ENCODE data around the gene PLA2G4A. TPM values are rescaled to one million over a fixed set of nuclear protein-coding genes. Genes with fewer than 3 reads are reported as not detected.

PLA2G4A gene
- polyA plus RNA-seq, 1 donor (not counting 4 experiments of a cell fraction or from before 2014, with no cell fraction given): 29.2 TPM

DNA sequence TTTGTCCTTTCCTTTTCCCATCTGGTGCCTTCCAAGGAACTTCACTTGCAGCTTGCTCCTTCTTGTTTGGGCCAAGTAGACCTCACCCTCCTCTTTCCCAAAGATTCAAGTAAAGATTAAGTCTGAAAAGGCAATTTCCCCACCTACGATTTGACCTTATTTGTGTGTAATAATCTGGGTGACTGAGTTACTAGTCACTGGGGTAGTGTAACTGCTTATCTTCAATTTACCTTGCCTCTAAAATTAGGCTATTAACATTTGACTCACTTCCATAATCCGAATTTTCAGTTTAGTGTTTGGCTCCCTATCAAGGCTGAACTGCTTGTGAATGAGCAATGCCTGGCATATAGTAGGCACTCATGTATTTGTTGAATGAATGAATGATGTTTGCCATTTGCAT lies 59.6 kb downstream of the PLA2G4A start:
- Histone ChIP-seq H3K27me3 (ENCODE audit: control insufficient read depth, extremely low read depth, insufficient read depth, low read length) (no peaks in the 10 kb centered on the region), H3K4me2 (ENCODE audit: control insufficient read depth, extremely low read depth, insufficient read depth, low read depth, low read length) (peak overlapping the region; percentile 46), H3K9me3 (ENCODE audit: control insufficient read depth, low read depth, low read length) (no peaks in the 10 kb centered on the region), H3K9me1 (ENCODE audit: control insufficient read depth, extremely low read depth, insufficient read depth, low read length) (no peaks in the 10 kb centered on the region), H3K4me1 (ENCODE audit: control insufficient read depth, extremely low read depth, insufficient read depth, low read length) (peaks cover 22% of the 10 kb centered on the region), H3K79me2 (ENCODE audit: control insufficient read depth, insufficient read depth, low read length) (no peaks in the 10 kb centered on the region), H3K36me3 (ENCODE audit: control insufficient read depth in 2 of 2, extremely low read depth in 1 of 2, insufficient read depth in 2 of 2, low read length in 2 of 2) (no peaks in the 10 kb centered on the region), H4K20me1 (ENCODE audit: control insufficient read depth, extremely low read depth, insufficient read depth, low read length) (no peaks in the 10 kb centered on the region), H2AFZ (ENCODE audit: control insufficient read depth, low read length) (peak overlapping the region; percentile 38), H3K4me3 (ENCODE audit: control insufficient read depth in 2 of 3, extremely low read depth in 1 of 3, insufficient read depth in 2 of 3, low read depth in 1 of 3, low read length in 3 of 3) (no peak overlapping the region), H3K27ac (ENCODE audit: control insufficient read depth, insufficient read depth, low read length) (peak overlapping the region; percentile 55), H3K9ac (ENCODE audit: control insufficient read depth, extremely low read depth, insufficient read depth, low read length) (no peak overlapping the region)
- FAIRE-seq (peak; percentile 78), DNase-seq (ENCODE audit: low read depth, low spot score) (no peak)
- dilution Hi-C loops (cut with MboI; ENCODE audit: extremely low pct_ligation_motif_present, low sequenced_read_pairs): no loop called here
- TF ChIP-seq, protein P1, sequence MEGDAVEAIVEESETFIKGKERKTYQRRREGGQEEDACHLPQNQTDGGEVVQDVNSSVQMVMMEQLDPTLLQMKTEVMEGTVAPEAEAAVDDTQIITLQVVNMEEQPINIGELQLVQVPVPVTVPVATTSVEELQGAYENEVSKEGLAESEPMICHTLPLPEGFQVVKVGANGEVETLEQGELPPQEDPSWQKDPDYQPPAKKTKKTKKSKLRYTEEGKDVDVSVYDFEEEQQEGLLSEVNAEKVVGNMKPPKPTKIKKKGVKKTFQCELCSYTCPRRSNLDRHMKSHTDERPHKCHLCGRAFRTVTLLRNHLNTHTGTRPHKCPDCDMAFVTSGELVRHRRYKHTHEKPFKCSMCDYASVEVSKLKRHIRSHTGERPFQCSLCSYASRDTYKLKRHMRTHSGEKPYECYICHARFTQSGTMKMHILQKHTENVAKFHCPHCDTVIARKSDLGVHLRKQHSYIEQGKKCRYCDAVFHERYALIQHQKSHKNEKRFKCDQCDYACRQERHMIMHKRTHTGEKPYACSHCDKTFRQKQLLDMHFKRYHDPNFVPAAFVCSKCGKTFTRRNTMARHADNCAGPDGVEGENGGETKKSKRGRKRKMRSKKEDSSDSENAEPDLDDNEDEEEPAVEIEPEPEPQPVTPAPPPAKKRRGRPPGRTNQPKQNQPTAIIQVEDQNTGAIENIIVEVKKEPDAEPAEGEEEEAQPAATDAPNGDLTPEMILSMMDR (optimal IDR thresholded peaks at IDR 0.05 in 1 of 3, IDR thresholded peaks at IDR 0.05 in 1 of 3, conservative IDR thresholded peaks at IDR 0.05 in 1 of 3; ENCODE audit: extremely low read depth in 1 of 3, insufficient read depth in 2 of 3, low read length in 3 of 3): no peak
- no peak for TF ChIP-seq EZH2 (IDR thresholded peaks at IDR 0.05; ENCODE audit: low read length)

DNA sequence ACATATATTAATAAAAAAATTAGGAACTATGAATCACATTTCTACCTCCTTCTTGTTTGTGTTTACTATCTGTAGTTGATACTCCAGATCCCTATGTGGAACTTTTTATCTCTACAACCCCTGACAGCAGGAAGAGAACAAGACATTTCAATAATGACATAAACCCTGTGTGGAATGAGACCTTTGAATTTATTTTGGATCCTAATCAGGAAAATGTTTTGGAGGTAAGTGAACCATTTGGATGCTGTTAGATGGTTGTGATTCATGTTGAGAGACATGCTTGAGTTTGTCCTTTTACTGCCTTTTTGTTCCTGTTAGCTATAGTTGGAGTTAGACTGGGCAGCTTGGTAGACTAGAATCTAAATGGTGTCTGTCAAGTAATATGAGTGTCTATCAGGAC lies 64.2 kb downstream of the PLA2G4A start:
- Histone ChIP-seq H3K4me1 (ENCODE audit: control insufficient read depth, extremely low read depth, insufficient read depth, low read length) (peaks cover 26% of the 10 kb centered on the region), H3K9me3 (ENCODE audit: control insufficient read depth, low read depth, low read length) (no peaks in the 10 kb centered on the region), H3K27me3 (ENCODE audit: control insufficient read depth, extremely low read depth, insufficient read depth, low read length) (no peaks in the 10 kb centered on the region), H3K9ac (ENCODE audit: control insufficient read depth, extremely low read depth, insufficient read depth, low read length) (no peak overlapping the region), H3K36me3 (ENCODE audit: control insufficient read depth in 2 of 2, extremely low read depth in 1 of 2, insufficient read depth in 2 of 2, low read length in 2 of 2) (no peaks in the 10 kb centered on the region), H3K9me1 (ENCODE audit: control insufficient read depth, extremely low read depth, insufficient read depth, low read length) (no peaks in the 10 kb centered on the region), H3K4me2 (ENCODE audit: control insufficient read depth, extremely low read depth, insufficient read depth, low read depth, low read length) (no peak overlapping the region), H3K27ac (ENCODE audit: control insufficient read depth, insufficient read depth, low read length) (no peak overlapping the region), H4K20me1 (ENCODE audit: control insufficient read depth, extremely low read depth, insufficient read depth, low read length) (no peaks in the 10 kb centered on the region), H3K4me3 (ENCODE audit: control insufficient read depth in 2 of 3, extremely low read depth in 1 of 3, insufficient read depth in 2 of 3, low read depth in 1 of 3, low read length in 3 of 3) (no peak overlapping the region), H2AFZ (ENCODE audit: control insufficient read depth, low read length) (no peak overlapping the region), H3K79me2 (ENCODE audit: control insufficient read depth, insufficient read depth, low read length) (no peaks in the 10 kb centered on the region)
- TF ChIP-seq, protein P1 (optimal IDR thresholded peaks at IDR 0.05 in 1 of 3, IDR thresholded peaks at IDR 0.05 in 1 of 3, conservative IDR thresholded peaks at IDR 0.05 in 1 of 3; ENCODE audit: extremely low read depth in 1 of 3, insufficient read depth in 2 of 3, low read length in 3 of 3): no peak
- FAIRE-seq: no peak
- dilution Hi-C loops (cut with MboI; ENCODE audit: extremely low pct_ligation_motif_present, low sequenced_read_pairs): no loop called here
- DNase-seq (ENCODE audit: low read depth, low spot score): no peak

Data from keratinocyte (primary cell).